GM19193 (cell line): ENCODE measurements around the gene LASP1.

ENCODE experiments used
- POLR2A ChIP-seq: IDR thresholded peaks from 4 replicates; pipeline ENCODE4 v1.6.1; 2011; ENCODE audit not compliant: insufficient read depth, insufficient read length; ENCODE audit errors: extremely low read depth

LASP1 gene

DNA sequence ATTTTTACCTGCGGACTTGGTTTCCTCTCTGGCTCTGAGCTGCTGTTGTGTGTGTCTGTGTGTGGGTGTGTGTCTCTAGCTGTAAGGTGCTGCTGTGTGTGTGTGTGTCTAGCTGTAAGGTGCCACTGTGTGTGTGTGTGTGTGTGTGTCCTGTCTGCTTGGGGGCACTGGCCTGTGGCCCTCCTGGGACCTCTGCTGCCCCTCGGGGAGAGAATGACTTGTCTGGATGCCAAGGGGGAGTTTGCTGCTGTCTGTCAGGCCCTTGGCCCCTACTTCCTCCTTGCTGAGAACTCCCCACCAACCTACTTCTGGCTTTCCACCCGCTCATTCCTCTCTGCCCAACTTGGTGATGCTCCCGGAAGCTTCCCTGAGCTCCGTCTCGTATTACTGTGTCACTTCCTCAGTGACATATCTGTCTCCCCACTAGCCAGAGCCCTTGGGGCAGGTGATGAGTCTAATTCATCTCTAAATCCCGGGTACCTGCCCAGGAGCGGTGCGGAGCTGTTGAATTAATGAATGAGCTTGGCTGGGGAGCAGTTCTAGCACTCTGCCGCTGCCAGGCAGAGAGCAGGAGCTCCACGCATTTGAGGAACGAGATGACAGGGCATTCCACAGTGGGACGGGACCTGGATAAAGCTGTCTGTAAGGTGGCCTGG lies 52.0 kb downstream of the LASP1 start:
- no peak for TF ChIP-seq POLR2A

DNA sequence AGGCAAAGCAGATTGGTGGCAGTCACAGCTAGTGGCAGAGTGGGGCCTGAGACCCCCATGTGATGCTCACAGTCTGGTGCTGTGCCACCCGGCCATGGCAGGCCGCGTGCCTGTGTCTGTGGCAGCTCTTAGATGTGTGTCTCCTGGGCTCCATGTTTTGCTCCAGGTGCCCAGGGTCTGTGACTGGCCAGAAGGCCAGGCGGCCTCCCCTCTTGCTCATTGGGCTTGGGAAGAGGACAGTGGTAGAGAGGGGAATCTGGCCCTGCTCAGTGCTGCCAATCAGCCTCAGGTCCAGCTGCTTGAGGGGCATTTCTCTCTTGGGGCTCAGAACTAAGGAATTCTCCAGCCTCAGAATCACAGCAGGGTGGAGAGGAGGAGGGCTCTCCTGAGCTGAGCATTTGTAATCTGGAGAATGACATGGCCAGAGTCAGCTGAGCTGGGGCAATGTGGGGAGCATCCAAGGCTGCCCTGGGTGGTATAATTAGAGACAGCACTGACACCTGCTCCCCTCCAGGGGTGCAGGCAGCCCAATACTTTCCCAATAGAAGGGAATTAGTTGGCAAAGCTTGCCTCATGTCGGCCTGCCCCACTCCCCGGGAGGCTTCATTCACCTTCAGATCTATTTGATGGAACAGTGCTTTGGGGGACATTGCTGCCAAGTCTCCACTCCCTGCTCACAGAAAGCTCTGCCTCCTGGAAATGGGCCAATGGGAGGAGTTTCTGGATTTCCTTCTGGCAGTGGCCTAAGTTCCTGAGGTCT lies 52.9 kb downstream of the LASP1 start:
- TF ChIP-seq POLR2A = no peak

DNA sequence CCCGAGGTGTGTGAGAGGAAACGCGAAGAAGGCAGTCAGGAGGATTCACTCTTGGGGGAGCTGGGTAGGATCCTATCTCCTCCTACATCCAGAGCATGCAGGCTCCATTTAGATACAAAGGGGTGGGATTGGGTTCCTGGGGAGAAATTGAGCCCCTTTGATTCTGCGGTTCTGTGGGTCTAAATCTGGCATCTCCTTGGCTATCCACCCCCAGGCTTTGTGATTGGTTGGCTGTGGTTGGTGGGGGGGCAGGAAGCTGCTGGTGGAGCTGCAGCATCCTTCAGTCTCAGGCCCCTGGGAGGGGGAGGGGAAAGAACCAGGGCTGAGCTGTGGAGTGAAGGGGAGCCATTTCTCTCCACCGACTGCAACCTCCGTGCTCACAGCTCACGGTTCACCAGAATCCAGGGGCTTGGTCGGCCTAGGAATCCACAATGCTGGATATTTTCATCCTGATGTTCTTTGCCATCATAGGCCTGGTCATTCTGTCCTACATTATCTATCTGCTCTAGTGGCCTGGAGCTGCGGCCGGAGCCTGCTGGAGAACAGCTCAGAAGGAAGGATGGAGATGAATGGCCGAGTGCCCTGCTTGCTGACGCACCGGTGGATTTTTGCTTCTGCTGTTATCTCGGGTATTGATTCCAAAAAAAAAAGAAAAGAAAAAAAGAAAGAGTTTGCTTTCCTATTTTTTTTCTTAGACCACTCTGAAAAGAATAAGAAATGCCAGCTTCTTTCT lies 55.6 kb downstream of the LASP1 start, which contains the start of gene LASP1NB:
Gene LASP1NB, plus strand, starts transcription at position 352 of the 733 bp plus-strand sequence.
- no peak for TF ChIP-seq POLR2A

DNA sequence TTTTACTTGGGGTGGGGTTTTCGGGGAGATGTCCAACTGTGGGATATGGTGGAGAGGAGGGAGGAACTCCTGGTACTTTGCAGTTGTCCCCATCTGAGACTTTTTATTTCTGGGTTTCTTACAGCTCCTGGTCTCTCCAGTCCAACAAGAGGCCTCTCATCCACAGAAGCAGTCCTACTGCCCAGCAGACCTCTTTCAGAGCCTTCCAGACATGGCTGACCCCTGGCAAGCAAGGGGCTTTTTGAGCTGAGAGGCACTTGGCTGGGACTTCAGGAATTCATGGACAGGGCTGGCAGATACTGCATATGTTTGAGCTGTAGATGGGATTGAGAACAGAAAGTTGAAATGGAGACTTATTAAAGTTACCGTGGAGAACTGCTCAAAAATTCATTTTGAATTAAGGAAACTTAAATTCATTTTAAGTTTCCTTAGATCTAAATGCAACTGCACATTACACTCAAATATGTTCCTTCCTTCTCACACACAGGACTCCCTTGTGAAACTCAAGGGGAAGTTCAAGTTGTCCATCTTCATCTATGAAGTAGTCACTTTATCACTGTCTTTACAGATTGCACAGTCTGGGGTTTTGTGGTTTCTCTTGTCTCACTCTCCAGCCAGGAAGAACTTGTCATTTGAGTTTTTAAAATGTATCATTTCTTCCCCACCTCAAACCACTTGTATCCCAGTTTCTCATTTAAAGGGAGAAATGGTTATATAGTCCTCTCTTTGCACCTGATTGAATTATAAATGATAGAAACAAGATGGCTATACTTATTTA lies 56.6 kb downstream of the LASP1 start:
- no peak for TF ChIP-seq POLR2A

DNA sequence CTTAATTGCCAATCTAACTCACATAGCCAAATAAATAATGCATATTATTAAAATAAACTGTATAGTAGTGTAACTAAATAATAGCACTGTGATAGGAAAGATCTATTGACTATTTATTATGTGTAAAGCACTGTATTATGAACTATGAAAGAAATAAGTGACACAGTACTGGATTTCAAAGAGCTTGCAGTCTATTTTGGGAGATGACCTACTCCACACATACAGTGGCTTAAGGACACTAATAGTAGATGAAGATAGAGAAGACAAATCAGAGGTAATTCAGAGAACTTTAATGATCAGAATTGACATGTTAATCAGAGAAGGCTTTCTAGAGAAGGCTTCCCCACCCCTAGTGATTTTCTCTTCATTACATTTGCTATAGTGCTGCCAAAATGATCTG lies 70.1 kb downstream of the LASP1 start:
- no peak for TF ChIP-seq POLR2A

DNA sequence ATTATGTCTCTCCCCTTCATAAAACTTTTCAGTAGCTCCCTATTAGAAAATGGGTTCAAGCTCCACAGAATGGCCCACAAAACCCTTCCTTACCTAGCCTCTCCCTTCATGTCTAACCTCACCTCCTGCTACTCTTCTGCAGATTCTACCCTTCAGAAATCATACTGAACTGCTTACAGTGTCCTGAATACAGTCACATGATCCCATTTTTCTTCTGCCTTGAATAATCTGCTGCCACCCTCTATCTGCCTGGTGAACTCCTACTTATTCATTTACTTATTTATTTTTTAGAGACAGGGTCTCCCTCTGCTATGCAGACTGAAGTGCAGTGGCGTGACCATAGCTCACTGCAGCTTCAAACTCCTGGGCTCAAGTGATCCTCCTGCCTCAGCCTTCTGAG lies 70.5 kb downstream of the LASP1 start:
- no peak for TF ChIP-seq POLR2A

DNA sequence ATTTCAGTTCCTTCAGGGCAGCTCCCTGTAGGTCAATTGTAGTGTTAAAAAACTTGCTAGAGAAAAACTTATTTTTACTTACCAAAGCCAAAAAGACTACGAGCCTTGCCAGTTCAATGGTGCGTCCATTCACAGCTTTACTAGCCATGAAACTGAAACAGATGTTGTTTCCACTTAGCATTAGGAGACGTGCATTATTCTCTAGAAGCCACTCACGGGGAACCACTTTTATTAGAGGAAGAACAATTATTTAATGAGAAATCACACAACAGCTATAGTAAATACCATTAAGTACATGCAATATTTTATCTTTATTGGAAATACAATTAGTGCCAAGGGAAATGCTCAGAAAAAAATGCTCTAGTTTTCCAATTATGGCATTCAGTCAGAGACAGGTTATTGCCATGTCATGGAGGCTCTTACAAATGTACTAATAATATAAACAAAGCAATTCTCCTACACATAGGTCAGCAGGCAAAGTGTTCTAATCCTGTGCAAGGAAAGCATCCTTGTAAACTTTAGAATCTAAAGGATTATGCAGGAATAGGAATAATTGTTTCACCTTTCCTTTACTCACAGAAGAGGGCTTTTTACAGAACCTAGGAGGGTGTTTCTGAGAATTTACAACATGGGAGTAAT lies 73.0 kb downstream of the LASP1 start:
- TF ChIP-seq POLR2A = no peak

DNA sequence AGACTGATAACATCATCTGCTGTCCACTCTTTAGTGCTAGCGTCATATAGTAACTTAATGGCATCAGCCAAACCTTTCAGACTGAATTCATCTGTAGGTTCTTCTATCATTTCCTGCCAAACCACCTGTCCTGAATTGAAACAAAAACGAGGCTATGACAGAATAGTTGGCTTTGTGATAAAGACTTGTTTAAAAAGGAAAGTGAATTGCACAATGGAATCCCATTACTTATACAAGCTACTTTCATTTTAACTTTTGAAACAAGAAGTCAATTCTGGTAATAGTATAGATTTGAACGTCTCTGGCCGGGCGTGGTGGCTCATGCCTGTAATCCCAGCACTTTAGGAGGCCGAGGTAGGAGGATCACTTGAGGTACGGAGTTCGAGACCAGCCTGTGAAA lies 73.7 kb downstream of the LASP1 start:
- TF ChIP-seq POLR2A = no peak

DNA sequence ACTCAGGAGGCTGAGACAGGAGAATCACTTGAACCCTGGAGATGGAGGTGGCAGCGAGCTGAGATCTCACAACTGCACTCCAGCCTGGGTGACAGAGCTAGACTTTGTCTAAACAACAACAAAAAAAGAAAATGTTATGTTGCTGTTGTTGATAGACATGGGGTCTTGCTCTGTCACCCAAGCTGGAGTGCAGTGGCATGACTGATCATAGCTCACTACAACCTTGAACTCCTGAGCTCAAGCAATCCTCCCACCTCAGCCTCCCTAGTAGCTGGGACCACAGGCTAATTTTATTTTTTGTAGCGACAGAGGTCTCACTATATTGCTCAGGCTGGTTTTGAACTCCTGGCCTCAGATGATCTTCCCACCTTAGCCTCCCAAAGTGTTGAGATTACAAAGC lies 77.3 kb downstream of the LASP1 start:
- TF ChIP-seq POLR2A = no peak

DNA sequence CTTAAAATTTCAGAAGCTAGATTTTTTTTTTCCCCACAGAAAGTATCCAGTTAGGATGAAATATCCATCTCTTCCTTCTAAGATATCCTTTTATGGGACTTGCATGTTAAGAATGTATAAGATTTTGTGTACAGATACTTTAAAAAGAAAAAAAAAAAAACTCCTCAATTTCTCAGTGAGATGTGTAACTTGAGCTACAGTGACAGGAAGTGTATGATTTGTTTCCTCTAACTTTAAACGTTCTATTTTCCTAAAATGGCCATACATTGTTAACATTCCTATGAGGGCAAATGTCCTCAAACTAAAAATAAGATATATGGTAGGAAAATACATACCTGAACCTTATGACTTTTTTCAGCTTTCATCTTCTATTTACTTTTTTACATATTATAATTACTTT lies 88.5 kb downstream of the LASP1 start:
- TF ChIP-seq POLR2A = no peak

DNA sequence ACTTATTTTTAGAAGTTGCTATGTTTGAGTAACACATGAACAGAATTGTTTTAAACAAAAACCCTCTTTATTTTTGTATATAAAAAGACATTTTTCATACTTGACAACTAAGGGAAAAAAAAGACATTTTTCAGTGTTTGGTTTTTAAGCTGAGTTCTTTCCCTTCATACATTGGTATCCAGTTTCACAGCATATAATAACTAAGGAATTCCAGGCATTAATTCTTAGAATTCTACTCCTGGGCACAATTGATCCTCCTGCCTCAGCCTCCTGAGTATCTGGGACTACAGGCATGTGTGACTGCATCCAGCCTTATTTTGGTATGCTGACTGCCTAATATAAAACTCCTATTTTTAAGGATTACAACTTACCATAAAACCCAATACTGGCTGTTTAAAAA lies 88.9 kb downstream of the LASP1 start:
- no peak for TF ChIP-seq POLR2A

DNA sequence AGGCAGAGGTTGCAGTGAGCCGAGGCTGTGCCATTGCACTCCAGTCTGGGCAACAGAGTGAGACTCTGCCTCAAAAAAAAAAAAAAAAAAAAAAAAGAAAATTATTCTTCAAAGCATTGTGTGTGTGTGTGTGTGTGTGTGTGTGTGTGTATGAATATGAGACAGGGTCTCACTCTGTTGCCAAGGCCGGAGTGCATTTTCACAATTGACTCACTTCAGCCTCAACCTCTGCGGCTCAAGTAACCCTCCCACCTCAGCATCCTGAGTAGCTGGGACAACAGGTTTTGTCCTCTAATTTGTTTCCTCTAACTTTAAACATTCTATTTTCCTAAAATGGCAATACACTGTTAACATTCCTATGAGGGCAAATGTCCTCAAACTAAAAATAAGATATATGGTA lies 89.7 kb downstream of the LASP1 start:
- no peak for TF ChIP-seq POLR2A

DNA sequence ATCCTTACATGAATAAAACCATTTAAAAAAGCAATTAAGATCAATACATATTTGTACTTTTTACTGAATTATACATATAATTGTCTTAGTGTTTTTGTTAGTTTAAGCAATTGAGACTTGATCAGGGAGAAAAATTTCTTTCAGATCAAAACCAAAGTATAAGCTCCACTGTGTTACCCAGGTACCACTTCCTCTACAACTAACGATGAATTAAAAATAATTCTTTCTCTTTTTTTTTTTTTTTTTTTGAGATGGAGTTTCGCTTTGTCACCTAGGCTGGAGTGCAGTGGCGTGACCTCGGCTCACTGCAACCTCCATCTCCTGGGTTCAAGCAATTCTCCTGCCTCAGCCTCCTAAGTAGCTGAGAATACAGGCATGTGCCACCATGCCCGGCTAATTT lies 90.5 kb downstream of the LASP1 start:
- no peak for TF ChIP-seq POLR2A

DNA sequence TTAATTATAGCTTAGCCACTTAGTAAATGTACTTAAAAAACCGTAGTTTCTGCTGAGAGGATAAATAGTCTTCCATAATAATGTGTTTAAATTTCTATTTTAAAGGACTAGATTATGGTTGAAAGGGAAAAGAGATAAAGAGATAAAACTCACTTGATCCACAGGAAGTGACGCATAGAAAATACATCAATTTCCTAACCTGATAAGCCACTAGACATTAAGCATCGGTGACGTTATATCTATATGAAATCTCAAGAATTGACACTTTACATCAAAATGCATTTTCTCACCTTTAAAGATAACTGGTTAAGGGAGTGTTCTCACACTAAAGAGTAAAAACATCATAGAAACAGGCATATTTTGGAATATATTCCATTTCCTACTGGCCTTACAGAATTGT lies 91.6 kb downstream of the LASP1 start:
- no peak for TF ChIP-seq POLR2A
